SK-N-SH (cell line): ENCODE results near the gene KLF15. TPM values are rescaled to one million over a fixed set of nuclear protein-coding genes. Genes with fewer than 3 reads are reported as not detected.

Experiments used
- CTCF ChIA-PET: fragments of 300-600, 350-600 bp; formaldehyde crosslinking; extraction: SDS; loops from one replicate; lab custom pipeline; 2021; lab: Yijun Ruan, JAX
- POLR2A ChIA-PET: fragments of 350-600 bp; sonication (Branson Sonifier 250); formaldehyde crosslinking; extraction: SDS; loops from one replicate; lab custom pipeline; 2020; ENCODE audit warnings: antibody characterized with exemption, inconsistent platforms; lab: Yijun Ruan, JAX
- DNase-seq: peaks from one replicate; pipeline ENCODE4 v3.0.0; 2012
- H2AFZ ChIP-seq: fragments of 200-600 bp; sonication (generic); 2 replicates; pipeline ENCODE4 v1.8.1; 2016; ENCODE audit warnings: antibody characterized with exemption, mild to moderate bottlenecking, low read depth
- H3F3A ChIP-seq: fragments of 200-600 bp; sonication (generic); replicated peaks from 2 replicates; pipeline ENCODE3; 2016; ENCODE audit warnings: antibody characterized with exemption, mild to moderate bottlenecking; ENCODE audit not compliant: insufficient read depth
- H3K27ac ChIP-seq, 2 experiments: fragments of 200-500 bp in 1 of 2; fragments of 200-600 bp in 1 of 2; sonication (Bioruptor generic) in 1 of 2; sonication (generic), shearing (Covaris generic) in 1 of 2; 2 replicates each; pipeline versions ENCODE4 v1.5.1 to v1.6.1; 2014 to 2016; ENCODE audit warnings: low read depth in 2 of 2, inconsistent platforms in 1 of 2, low read length in 1 of 2, mild to moderate bottlenecking in 1 of 2, mixed read lengths in 1 of 2
- H3K27me3 ChIP-seq: fragments of 200-600 bp; sonication (generic), shearing (Covaris generic); 2 replicates; pipeline ENCODE4 v1.6.1; 2016; ENCODE audit warnings: mixed run types; ENCODE audit not compliant: insufficient read depth
- H3K36me3 ChIP-seq, 2 experiments: fragments of 200-500 bp in 1 of 2; fragments of 200-600 bp in 1 of 2; sonication (Bioruptor generic) in 1 of 2; sonication (generic) in 1 of 2; replicated peaks in 1 of 2; 2 replicates each; pipeline versions ENCODE3 to v1.5.1; 2014 to 2016; ENCODE audit warnings: low read length in 1 of 2, mild to moderate bottlenecking in 1 of 2; ENCODE audit not compliant: insufficient read depth in 2 of 2, control insufficient read depth in 1 of 2
- H3K4me1 ChIP-seq, 2 experiments: fragments of 200-500 bp in 1 of 2; fragments of 200-600 bp in 1 of 2; sonication (Bioruptor generic) in 1 of 2; sonication (generic), shearing (Covaris generic) in 1 of 2; 2 replicates each; pipeline versions ENCODE4 v1.5.1 to v1.6.1; 2014 to 2016; ENCODE audit warnings: low read depth in 1 of 2, low read length in 1 of 2, mixed run types in 1 of 2; ENCODE audit not compliant: insufficient read depth in 2 of 2, control insufficient read depth in 1 of 2
- H3K4me2 ChIP-seq: fragments of 200-600 bp; sonication (generic), shearing (Covaris generic); 2 replicates; pipeline ENCODE4 v1.6.1; 2017; ENCODE audit warnings: mixed run types
- H3K4me3 ChIP-seq, 2 experiments: fragments of 200-500 bp in 1 of 2; fragments of 200-600 bp in 1 of 2; sonication (Bioruptor generic) in 1 of 2; sonication (generic), shearing (Covaris generic) in 1 of 2; 2 replicates each; pipeline versions ENCODE4 v1.5.1 to v1.8.1; 2014 to 2016; ENCODE audit warnings: low read depth in 2 of 2, inconsistent platforms in 1 of 2, low read length in 1 of 2, mild to moderate bottlenecking in 1 of 2, mixed read lengths in 1 of 2, moderate library complexity in 1 of 2
- H3K79me2 ChIP-seq: fragments of 200-600 bp; sonication (generic); 2 replicates; pipeline ENCODE4 v1.8.1; 2017; ENCODE audit warnings: mild to moderate bottlenecking; ENCODE audit not compliant: insufficient read depth
- H3K9ac ChIP-seq: fragments of 200-600 bp; sonication (generic); 2 replicates; pipeline ENCODE4 v1.6.1; 2017; ENCODE audit warnings: mixed run types
- H3K9me2 ChIP-seq: fragments of 200-600 bp; sonication (generic); 2 replicates; pipeline ENCODE4 v1.6.1; 2017; ENCODE audit warnings: mixed run types
- H3K9me3 ChIP-seq: fragments of 200-600 bp; sonication (generic); 2 replicates; pipeline ENCODE4 v1.6.1; 2017; ENCODE audit warnings: mixed run types, mild to moderate bottlenecking, moderate library complexity
- H4K20me1 ChIP-seq: fragments of 200-600 bp; sonication (generic); 2 replicates; pipeline ENCODE4 v1.6.1; 2017; ENCODE audit warnings: mild to moderate bottlenecking, mixed run types; ENCODE audit not compliant: insufficient read depth
- CHD2 ChIP-seq: fragments of 150-350 bp; IDR thresholded peaks from 2 replicates; pipeline ENCODE4 v1.6.1; 2018; ENCODE audit warnings: low read length; ENCODE audit not compliant: partially characterized antibody
- ELF1 ChIP-seq: IDR thresholded peaks from 2 replicates; pipeline ENCODE4 v1.4.0; 2012
- EZH2phosphoT487 ChIP-seq: fragments of 200-600 bp; sonication (generic); IDR thresholded peaks from 2 replicates; pipeline ENCODE4 v1.6.1; 2017; ENCODE audit warnings: low read depth, mixed run types, mild to moderate bottlenecking, antibody characterized with exemption, moderate library complexity, borderline replicate concordance
- FOSL2 ChIP-seq: IDR thresholded peaks from 2 replicates; pipeline ENCODE4 v1.4.0; 2012; ENCODE audit warnings: low read depth, mild to moderate bottlenecking, moderate library complexity, borderline replicate concordance
- GATA2 ChIP-seq: sonication (generic); formaldehyde crosslinking; IDR thresholded peaks from 2 replicates; pipeline ENCODE4 v1.5.0; 2020; ENCODE audit warnings: mild to moderate bottlenecking, missing genetic modification reagents
- MAX ChIP-seq: IDR thresholded peaks from 2 replicates; pipeline ENCODE4 v1.4.0; 2012; ENCODE audit warnings: low read depth
- MXI1 ChIP-seq: IDR thresholded peaks from 2 replicates; pipeline ENCODE4 v1.6.1; 2012; ENCODE audit warnings: mild to moderate bottlenecking, low read depth, low read length, improper control_type of control experiment
- PBX3 ChIP-seq: IDR thresholded peaks from 2 replicates; pipeline ENCODE4; 2012
- POLR2AphosphoS5 ChIP-seq: IDR thresholded peaks from 2 replicates; pipeline ENCODE4 v1.6.1; 2012; ENCODE audit warnings: low read depth, low read length
- SIN3A ChIP-seq: IDR thresholded peaks from 2 replicates; pipeline ENCODE4 v1.6.1; 2012; ENCODE audit warnings: low read depth, mild to moderate bottlenecking, low read length, moderate library complexity, borderline replicate concordance
- TAF1 ChIP-seq: IDR thresholded peaks from 2 replicates; pipeline ENCODE4 v1.6.1; 2012; ENCODE audit warnings: low read depth, mild to moderate bottlenecking, low read length, moderate library complexity, borderline replicate concordance
- USF2 ChIP-seq: fragments of 150-350 bp; IDR thresholded peaks from 2 replicates; pipeline ENCODE4 v1.6.1; 2017; ENCODE audit warnings: antibody characterized with exemption, low read length, low read depth, borderline replicate concordance
- YY1 ChIP-seq: IDR thresholded peaks from 2 replicates; pipeline ENCODE4 v1.4.0; 2012; ENCODE audit warnings: low read depth, mild to moderate bottlenecking
- WGBS: methylation state at CpG from one replicate; pipeline ENCODE4 v1.1.6; 2017; ENCODE audit warnings: low lambda C conversion rate; 5-methylcytosine and 5-hydroxymethylcytosine counted together
- polyA plus RNA-seq, 3 experiments: library from polyadenylated mRNA; depleted of rRNA; stranded (reverse); fragments of >200 nt; gene quantifications; 2 replicates each; pipeline ENCODE4 v1.2.3, GENCODE V29; 2012
- TF ChIP-seq, protein P1 (sequence below): IDR thresholded peaks from 2 replicates; pipeline ENCODE4 v1.4.0; 2012; ENCODE audit warnings: low read depth, borderline replicate concordance

KLF15 gene
- polyA plus RNA-seq, 1 of the 3 experiments (the other 2 are of a cell fraction), result 0.28 TPM

DNA sequence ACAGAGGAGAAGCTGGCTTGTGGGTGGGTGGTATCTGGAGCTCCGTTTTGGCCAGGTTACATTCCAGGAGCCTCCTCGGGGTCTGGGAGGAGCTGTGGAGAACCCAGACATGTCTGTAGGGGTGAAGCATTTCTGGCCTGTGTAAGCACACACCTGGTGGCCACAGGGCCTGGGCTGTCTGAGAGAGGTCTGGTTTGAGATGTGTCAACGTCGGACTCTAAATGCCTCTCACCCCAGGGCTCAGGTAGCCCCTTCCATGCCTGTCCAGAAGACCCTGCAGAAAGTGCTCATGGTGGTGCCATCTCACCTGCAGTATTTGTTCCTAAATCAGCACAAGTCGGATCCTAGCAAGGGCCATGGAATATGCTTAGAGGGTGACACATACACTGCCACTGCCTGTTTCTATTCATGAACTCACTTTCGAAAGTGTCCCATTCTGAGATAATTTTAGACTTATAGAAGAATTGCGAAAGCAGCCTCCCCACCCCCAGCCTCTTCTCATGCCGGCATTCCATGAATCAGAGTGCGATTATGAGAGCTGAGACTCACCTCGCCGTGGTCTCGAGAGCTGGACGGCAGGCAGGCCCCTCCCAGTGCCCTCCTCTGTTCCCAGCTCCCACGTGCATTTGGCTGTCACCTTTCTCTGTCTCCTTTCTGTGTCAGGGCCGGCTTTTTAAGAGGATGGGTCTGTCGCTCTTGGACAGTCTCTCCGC, 63.7 kb downstream of the KLF15 start:
- DNase-seq, result no peak
- Histone ChIP-seq H3K4me2 (no peak overlapping the region), H3K4me3 (no peak overlapping the region), H3F3A (no peaks in the 10 kb centered on the region), H3K9me3 (0 out of 2 replicates have a peak, but pooled peaks cover 2% of the 10 kb centered on the region), H3K9ac (no peak overlapping the region), H4K20me1 (no peaks in the 10 kb centered on the region), H2AFZ (no peak overlapping the region), H3K79me2 (no peaks in the 10 kb centered on the region), H3K4me1 (peaks cover 0 to 6% of the 10 kb centered on the region in 2 experiments; a peak in 1 of 4 replicates), H3K27me3 (peaks cover 5% of the 10 kb centered on the region; the same call in 1 of the 2 replicates), H3K27ac (no peak overlapping the region), H3K36me3 (no peaks in the 10 kb centered on the region), H3K9me2 (no peaks in the 10 kb centered on the region)
- ChIA-PET CTCF (interaction anchor here (0.6 kb wide), 1 partner anchor 201 kb away, joined by 3 read pairs; no protein-coding TSS in a partner anchor), POLR2A (interaction anchor here (0.6 kb wide), 1 partner anchor 217 kb away, joined by 4 read pairs; no protein-coding TSS in a partner anchor)
- 55% methylated on average over 17 of the region's 17 CpGs for WGBS
- TF ChIP-seq POLR2AphosphoS5 (no peak), FOSL2 (no peak), CHD2 (no peak), TAF1 (no peak), PBX3 (no peak), USF2 (no peak), ELF1 (no peak), MAX (no peak), SIN3A (no peak), EZH2phosphoT487 (no peak), MXI1 (no peak), YY1 (no peak), GATA2 (CRISPR knock-in tag) (no peak)
- TF ChIP-seq, protein P1, sequence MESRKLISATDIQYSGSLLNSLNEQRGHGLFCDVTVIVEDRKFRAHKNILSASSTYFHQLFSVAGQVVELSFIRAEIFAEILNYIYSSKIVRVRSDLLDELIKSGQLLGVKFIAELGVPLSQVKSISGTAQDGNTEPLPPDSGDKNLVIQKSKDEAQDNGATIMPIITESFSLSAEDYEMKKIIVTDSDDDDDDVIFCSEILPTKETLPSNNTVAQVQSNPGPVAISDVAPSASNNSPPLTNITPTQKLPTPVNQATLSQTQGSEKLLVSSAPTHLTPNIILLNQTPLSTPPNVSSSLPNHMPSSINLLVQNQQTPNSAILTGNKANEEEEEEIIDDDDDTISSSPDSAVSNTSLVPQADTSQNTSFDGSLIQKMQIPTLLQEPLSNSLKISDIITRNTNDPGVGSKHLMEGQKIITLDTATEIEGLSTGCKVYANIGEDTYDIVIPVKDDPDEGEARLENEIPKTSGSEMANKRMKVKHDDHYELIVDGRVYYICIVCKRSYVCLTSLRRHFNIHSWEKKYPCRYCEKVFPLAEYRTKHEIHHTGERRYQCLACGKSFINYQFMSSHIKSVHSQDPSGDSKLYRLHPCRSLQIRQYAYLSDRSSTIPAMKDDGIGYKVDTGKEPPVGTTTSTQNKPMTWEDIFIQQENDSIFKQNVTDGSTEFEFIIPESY, result no peak
- TF ChIP-seq, all 33 proteins: peak for 0

Other genes with a start within 250 kb of the KLF15 start
- gene ALDH1L1, start 176.8 kb downstream of the KLF15 start, polyA plus RNA-seq (2012; rRNA removed), result 0.03 TPM in 1 of 2 replicates, not detected in the other
- gene CFAP100, start 37.5 kb upstream of the KLF15 start, polyA plus RNA-seq (2012; rRNA removed), result not detected in 2 replicates
- gene ZXDC, start 118.5 kb upstream of the KLF15 start, polyA plus RNA-seq (2012; rRNA removed), result 8.5 and 9.1 TPM in 2 replicates
- not detected in 2 replicates for gene UROC1, start 160.4 kb upstream of the KLF15 start, polyA plus RNA-seq (2012; rRNA removed)
- gene CHST13, start 166.7 kb upstream of the KLF15 start, polyA plus RNA-seq (2012; rRNA removed), result 0.37 and 0.41 TPM in 2 replicates
- not detected in 2 replicates for gene C3orf22, start 201.5 kb upstream of the KLF15 start, polyA plus RNA-seq (2012; rRNA removed)